Measurements from ENCODE around the gene CAMTA1. TPM values are rescaled to one million over a fixed set of nuclear protein-coding genes. Genes with fewer than 3 reads are reported as not detected.

Gene CAMTA1
- total RNA-seq, 1 experiment from 2014 or later, result 82.2 TPM

DNA sequence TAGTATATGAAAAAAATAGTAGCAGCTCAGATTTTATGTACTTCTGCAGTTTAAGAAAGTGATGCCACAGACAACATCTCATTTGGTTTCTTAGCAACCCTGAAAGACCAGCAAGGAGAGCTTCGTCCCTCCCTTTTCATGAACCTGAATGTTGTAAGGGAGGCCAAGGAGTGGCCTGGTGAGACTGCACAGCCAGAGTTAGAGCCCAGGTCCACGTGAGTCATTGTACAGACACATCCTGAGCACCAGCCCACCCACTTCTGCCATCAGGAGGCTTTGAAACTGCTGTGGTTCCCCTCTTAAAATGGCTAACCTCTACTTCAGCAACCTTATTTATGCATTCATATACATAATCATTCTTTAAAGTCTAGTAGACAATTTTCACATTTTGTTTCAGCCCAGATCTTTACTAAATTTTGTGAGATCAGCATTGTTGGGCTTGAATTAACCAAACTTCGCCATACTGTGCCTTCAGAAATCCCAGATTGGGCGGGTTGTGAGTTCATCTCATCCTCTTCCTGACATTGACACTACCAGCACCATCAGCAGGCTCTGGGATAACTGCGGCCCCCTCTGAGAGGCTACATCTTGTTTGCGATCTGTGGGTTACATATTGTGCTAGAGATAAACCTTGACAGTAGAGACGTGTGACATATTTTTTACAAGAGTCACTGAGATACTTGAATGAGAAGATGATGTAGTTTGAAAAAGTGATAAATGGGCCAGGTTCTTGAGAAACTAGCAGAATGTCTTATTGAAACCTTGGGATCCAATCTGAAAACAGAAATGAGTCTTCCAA lies 106.7 kb downstream of the CAMTA1 start:
- no peak for DNase-seq (ENCODE audit: low read depth, low spot score)
- ChIA-PET POLR2A (no interaction called here), CTCF (no interaction called here)
- Histone ChIP-seq H3K4me3 (ENCODE audit: low read depth in 2 of 2, low read length in 2 of 2) (no peak overlapping the region), H3K4me1 (ENCODE audit: control insufficient read depth, insufficient read depth, low read length) (no peaks in the 10 kb centered on the region), H3K27ac (ENCODE audit: low read length) (no peak overlapping the region), H3K27me3 (ENCODE audit: control insufficient read depth, insufficient read depth, low read length) (no peaks in the 10 kb centered on the region), H3K36me3 (ENCODE audit: control insufficient read depth, insufficient read depth, low read length) (no peaks in the 10 kb centered on the region), H3K9me3 (ENCODE audit: control insufficient read depth, insufficient read depth, low read depth, low read length) (no peaks in the 10 kb centered on the region)
- intact Hi-C loops (cut with micrococcal nuclease; ENCODE audit: unreplicated experiment), result loop anchor here (5.0 kb wide), 1 partner anchor 100 kb away; no protein-coding TSS in a partner anchor
- TF ChIP-seq, protein P1, sequence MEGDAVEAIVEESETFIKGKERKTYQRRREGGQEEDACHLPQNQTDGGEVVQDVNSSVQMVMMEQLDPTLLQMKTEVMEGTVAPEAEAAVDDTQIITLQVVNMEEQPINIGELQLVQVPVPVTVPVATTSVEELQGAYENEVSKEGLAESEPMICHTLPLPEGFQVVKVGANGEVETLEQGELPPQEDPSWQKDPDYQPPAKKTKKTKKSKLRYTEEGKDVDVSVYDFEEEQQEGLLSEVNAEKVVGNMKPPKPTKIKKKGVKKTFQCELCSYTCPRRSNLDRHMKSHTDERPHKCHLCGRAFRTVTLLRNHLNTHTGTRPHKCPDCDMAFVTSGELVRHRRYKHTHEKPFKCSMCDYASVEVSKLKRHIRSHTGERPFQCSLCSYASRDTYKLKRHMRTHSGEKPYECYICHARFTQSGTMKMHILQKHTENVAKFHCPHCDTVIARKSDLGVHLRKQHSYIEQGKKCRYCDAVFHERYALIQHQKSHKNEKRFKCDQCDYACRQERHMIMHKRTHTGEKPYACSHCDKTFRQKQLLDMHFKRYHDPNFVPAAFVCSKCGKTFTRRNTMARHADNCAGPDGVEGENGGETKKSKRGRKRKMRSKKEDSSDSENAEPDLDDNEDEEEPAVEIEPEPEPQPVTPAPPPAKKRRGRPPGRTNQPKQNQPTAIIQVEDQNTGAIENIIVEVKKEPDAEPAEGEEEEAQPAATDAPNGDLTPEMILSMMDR (IDR thresholded peaks at IDR 0.05), result no peak
- TF ChIP-seq SIN3A (IDR thresholded peaks at IDR 0.05; ENCODE audit: borderline replicate concordance, insufficient read depth, low read depth, low read length), result no peak
- TF ChIP-seq POLR2AphosphoS5 (IDR thresholded peaks at IDR 0.05; ENCODE audit: low read depth, low read length), result no peak
- TF ChIP-seq, protein P2, sequence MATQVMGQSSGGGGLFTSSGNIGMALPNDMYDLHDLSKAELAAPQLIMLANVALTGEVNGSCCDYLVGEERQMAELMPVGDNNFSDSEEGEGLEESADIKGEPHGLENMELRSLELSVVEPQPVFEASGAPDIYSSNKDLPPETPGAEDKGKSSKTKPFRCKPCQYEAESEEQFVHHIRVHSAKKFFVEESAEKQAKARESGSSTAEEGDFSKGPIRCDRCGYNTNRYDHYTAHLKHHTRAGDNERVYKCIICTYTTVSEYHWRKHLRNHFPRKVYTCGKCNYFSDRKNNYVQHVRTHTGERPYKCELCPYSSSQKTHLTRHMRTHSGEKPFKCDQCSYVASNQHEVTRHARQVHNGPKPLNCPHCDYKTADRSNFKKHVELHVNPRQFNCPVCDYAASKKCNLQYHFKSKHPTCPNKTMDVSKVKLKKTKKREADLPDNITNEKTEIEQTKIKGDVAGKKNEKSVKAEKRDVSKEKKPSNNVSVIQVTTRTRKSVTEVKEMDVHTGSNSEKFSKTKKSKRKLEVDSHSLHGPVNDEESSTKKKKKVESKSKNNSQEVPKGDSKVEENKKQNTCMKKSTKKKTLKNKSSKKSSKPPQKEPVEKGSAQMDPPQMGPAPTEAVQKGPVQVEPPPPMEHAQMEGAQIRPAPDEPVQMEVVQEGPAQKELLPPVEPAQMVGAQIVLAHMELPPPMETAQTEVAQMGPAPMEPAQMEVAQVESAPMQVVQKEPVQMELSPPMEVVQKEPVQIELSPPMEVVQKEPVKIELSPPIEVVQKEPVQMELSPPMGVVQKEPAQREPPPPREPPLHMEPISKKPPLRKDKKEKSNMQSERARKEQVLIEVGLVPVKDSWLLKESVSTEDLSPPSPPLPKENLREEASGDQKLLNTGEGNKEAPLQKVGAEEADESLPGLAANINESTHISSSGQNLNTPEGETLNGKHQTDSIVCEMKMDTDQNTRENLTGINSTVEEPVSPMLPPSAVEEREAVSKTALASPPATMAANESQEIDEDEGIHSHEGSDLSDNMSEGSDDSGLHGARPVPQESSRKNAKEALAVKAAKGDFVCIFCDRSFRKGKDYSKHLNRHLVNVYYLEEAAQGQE (IDR thresholded peaks at IDR 0.05; ENCODE audit: insufficient read depth in 1 of 2, low read depth in 2 of 2, low read length in 1 of 2), result no peak
- TF ChIP-seq TCF7L2 (IDR thresholded peaks at IDR 0.05; ENCODE audit: low read depth, low read length), result no peak
- BruUV-seq (replicated peaks), result no TSS peak
- in situ Hi-C loops (cut with HindIII; ENCODE audit: low pct_unique_long_range_greater_than_20kb, low sequenced_read_pairs), result no loop called here
- ATAC-seq, result no peak

GRCh38 chr1:6893388-6893787 lies 108.1 kb downstream of the CAMTA1 start:
- DNase-seq (ENCODE audit: low read depth, low spot score) (no peak), ATAC-seq (no peak)
- no peaks in the 10 kb centered on the region for H3K27me3 ChIP-seq (ENCODE audit: control insufficient read depth, insufficient read depth, low read length)
- POLR2A ChIA-PET, result no interaction called here
- H3K27ac ChIP-seq (ENCODE audit: low read length), result no peak overlapping the region
- no peaks in the 10 kb centered on the region for H3K36me3 ChIP-seq (ENCODE audit: control insufficient read depth, insufficient read depth, low read length)
- no peaks in the 10 kb centered on the region for H3K9me3 ChIP-seq (ENCODE audit: control insufficient read depth, insufficient read depth, low read depth, low read length)
- H3K4me3 ChIP-seq (ENCODE audit: low read depth in 2 of 2, low read length in 2 of 2), result no peak overlapping the region
- TF ChIP-seq SIN3A (IDR thresholded peaks at IDR 0.05; ENCODE audit: borderline replicate concordance, insufficient read depth, low read depth, low read length) (no peak), POLR2AphosphoS5 (IDR thresholded peaks at IDR 0.05; ENCODE audit: low read depth, low read length) (no peak), TCF7L2 (IDR thresholded peaks at IDR 0.05; ENCODE audit: low read depth, low read length) (no peak)
- TF ChIP-seq, protein P2 (IDR thresholded peaks at IDR 0.05; ENCODE audit: insufficient read depth in 1 of 2, low read depth in 2 of 2, low read length in 1 of 2), result no peak
- TF ChIP-seq, protein P1 (IDR thresholded peaks at IDR 0.05), result no peak
- BruUV-seq (replicated peaks), result no TSS peak
- H3K4me1 ChIP-seq (ENCODE audit: control insufficient read depth, insufficient read depth, low read length), result no peaks in the 10 kb centered on the region
- intact Hi-C loops (cut with micrococcal nuclease; ENCODE audit: unreplicated experiment) (loop anchor here (5.0 kb wide), 1 partner anchor 101 kb away; no protein-coding TSS in a partner anchor), in situ Hi-C loops (cut with HindIII; ENCODE audit: low pct_unique_long_range_greater_than_20kb, low sequenced_read_pairs) (no loop called here)
- CTCF ChIA-PET, result no interaction called here
